ENCODE data around the gene SFXN5. TPM values are rescaled to one million over a fixed set of nuclear protein-coding genes. Genes with fewer than 3 reads are reported as not detected.

The SFXN5 gene
- total RNA-seq, 1 experiment from 2014 or later, result 25.9 TPM

DNA sequence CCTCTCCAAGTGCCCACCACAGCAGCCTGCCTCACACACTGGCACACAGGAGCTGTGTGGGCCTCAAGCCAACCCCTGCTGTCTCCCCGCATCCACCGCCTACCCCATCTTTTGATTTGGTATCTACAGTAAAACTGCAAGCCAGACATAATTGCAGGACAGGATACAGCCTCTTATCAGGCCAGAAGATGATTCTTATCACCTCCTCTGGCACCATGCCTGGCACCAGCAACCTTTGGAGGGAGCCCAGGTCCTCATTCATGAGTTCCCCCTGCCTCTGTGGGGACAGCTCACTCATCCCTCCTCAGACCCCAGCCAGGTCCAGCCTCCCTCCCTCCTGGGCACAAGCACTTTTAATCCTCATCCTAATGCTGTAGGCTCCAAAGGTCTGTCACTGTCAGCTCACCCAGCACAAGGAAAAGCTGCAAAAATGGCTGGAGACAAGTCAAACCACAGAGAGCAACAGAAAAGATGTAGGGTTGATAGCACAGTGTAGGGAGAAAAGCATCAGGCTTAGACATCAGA is 31.6 kb upstream of the SFXN5 start:
- H3K4me3 Mint-ChIP-seq, result no peak overlapping the region
- TF ChIP-seq, protein P1, sequence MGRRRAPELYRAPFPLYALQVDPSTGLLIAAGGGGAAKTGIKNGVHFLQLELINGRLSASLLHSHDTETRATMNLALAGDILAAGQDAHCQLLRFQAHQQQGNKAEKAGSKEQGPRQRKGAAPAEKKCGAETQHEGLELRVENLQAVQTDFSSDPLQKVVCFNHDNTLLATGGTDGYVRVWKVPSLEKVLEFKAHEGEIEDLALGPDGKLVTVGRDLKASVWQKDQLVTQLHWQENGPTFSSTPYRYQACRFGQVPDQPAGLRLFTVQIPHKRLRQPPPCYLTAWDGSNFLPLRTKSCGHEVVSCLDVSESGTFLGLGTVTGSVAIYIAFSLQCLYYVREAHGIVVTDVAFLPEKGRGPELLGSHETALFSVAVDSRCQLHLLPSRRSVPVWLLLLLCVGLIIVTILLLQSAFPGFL (CRISPR knock-in tag; IDR thresholded peaks at IDR 0.05; ENCODE audit: borderline replicate concordance), result no peak
- H3K4me1 Mint-ChIP-seq, result peaks cover 30% of the 10 kb centered on the region
- no peaks in the 10 kb centered on the region for H3K9me3 Mint-ChIP-seq
- ATAC-seq (no peak), DNase-seq (ENCODE audit: low spot score) (no peak)
- H3K27ac Mint-ChIP-seq, result peak overlapping the region; percentile 46; the same call in 1 of the 2 replicates
- H3K27me3 Mint-ChIP-seq (ENCODE audit: low read depth), result no peaks in the 10 kb centered on the region
- CTCF ChIA-PET, result no interaction called here
- H3K36me3 Mint-ChIP-seq, result no peaks in the 10 kb centered on the region
- POLR2A ChIA-PET, result no interaction called here

DNA sequence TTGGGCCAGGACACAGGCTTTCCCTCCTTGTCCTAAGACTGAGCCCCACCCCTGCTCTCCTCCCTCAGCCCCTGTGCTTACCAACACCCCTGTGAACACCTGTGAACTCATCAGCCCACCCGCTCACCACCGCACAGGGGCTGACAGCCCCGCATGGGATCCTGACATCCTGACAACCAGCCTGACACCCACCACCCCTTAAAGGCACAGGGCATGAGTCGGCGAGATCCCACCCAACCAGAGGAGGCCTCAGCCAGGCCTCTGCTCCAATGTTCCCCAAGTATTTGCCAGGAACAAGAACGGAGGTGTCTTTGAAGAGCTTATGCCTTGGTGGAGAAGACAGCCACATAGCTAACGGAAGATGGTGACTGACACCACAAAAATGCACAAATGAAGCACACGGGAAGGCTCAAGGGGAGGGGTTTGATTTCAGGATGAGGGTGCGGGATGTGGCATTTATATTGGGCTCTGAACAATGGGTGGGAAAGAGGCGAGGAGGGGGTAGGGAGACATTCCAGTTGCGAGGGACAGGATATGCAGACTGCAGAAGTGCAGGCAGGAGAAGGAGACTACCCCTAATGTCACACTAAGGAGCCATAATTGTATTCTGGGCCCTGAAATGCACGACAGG is 30.2 kb upstream of the SFXN5 start:
- no peaks in the 10 kb centered on the region for H3K9me3 Mint-ChIP-seq
- ChIA-PET CTCF (no interaction called here), POLR2A (no interaction called here)
- ATAC-seq, result peak; percentile 70
- TF ChIP-seq, protein P2, sequence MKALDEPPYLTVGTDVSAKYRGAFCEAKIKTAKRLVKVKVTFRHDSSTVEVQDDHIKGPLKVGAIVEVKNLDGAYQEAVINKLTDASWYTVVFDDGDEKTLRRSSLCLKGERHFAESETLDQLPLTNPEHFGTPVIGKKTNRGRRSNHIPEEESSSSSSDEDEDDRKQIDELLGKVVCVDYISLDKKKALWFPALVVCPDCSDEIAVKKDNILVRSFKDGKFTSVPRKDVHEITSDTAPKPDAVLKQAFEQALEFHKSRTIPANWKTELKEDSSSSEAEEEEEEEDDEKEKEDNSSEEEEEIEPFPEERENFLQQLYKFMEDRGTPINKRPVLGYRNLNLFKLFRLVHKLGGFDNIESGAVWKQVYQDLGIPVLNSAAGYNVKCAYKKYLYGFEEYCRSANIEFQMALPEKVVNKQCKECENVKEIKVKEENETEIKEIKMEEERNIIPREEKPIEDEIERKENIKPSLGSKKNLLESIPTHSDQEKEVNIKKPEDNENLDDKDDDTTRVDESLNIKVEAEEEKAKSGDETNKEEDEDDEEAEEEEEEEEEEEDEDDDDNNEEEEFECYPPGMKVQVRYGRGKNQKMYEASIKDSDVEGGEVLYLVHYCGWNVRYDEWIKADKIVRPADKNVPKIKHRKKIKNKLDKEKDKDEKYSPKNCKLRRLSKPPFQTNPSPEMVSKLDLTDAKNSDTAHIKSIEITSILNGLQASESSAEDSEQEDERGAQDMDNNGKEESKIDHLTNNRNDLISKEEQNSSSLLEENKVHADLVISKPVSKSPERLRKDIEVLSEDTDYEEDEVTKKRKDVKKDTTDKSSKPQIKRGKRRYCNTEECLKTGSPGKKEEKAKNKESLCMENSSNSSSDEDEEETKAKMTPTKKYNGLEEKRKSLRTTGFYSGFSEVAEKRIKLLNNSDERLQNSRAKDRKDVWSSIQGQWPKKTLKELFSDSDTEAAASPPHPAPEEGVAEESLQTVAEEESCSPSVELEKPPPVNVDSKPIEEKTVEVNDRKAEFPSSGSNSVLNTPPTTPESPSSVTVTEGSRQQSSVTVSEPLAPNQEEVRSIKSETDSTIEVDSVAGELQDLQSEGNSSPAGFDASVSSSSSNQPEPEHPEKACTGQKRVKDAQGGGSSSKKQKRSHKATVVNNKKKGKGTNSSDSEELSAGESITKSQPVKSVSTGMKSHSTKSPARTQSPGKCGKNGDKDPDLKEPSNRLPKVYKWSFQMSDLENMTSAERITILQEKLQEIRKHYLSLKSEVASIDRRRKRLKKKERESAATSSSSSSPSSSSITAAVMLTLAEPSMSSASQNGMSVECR (CRISPR knock-in tag; IDR thresholded peaks at IDR 0.05; ENCODE audit: borderline replicate concordance), result no peak
- TF ChIP-seq, protein P3, sequence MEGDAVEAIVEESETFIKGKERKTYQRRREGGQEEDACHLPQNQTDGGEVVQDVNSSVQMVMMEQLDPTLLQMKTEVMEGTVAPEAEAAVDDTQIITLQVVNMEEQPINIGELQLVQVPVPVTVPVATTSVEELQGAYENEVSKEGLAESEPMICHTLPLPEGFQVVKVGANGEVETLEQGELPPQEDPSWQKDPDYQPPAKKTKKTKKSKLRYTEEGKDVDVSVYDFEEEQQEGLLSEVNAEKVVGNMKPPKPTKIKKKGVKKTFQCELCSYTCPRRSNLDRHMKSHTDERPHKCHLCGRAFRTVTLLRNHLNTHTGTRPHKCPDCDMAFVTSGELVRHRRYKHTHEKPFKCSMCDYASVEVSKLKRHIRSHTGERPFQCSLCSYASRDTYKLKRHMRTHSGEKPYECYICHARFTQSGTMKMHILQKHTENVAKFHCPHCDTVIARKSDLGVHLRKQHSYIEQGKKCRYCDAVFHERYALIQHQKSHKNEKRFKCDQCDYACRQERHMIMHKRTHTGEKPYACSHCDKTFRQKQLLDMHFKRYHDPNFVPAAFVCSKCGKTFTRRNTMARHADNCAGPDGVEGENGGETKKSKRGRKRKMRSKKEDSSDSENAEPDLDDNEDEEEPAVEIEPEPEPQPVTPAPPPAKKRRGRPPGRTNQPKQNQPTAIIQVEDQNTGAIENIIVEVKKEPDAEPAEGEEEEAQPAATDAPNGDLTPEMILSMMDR (IDR thresholded peaks at IDR 0.05), result no peak
- TF ChIP-seq, protein P4, sequence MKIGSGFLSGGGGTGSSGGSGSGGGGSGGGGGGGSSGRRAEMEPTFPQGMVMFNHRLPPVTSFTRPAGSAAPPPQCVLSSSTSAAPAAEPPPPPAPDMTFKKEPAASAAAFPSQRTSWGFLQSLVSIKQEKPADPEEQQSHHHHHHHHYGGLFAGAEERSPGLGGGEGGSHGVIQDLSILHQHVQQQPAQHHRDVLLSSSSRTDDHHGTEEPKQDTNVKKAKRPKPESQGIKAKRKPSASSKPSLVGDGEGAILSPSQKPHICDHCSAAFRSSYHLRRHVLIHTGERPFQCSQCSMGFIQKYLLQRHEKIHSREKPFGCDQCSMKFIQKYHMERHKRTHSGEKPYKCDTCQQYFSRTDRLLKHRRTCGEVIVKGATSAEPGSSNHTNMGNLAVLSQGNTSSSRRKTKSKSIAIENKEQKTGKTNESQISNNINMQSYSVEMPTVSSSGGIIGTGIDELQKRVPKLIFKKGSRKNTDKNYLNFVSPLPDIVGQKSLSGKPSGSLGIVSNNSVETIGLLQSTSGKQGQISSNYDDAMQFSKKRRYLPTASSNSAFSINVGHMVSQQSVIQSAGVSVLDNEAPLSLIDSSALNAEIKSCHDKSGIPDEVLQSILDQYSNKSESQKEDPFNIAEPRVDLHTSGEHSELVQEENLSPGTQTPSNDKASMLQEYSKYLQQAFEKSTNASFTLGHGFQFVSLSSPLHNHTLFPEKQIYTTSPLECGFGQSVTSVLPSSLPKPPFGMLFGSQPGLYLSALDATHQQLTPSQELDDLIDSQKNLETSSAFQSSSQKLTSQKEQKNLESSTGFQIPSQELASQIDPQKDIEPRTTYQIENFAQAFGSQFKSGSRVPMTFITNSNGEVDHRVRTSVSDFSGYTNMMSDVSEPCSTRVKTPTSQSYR (CRISPR knock-in tag; IDR thresholded peaks at IDR 0.05), result no peak
- TF ChIP-seq SMAD3 (CRISPR knock-in tag; IDR thresholded peaks at IDR 0.05; ENCODE audit: borderline replicate concordance), result no peak
- no peak for TF ChIP-seq ZNF121 (CRISPR knock-in tag; IDR thresholded peaks at IDR 0.05)
- TF ChIP-seq TEAD4 (CRISPR knock-in tag; IDR thresholded peaks at IDR 0.05), result no peak
- TF ChIP-seq FOXK1 (CRISPR knock-in tag; IDR thresholded peaks at IDR 0.05), result no peak
- TF ChIP-seq ELF4 (CRISPR knock-in tag; IDR thresholded peaks at IDR 0.05; ENCODE audit: low read depth), result no peak
- TF ChIP-seq, protein P5, sequence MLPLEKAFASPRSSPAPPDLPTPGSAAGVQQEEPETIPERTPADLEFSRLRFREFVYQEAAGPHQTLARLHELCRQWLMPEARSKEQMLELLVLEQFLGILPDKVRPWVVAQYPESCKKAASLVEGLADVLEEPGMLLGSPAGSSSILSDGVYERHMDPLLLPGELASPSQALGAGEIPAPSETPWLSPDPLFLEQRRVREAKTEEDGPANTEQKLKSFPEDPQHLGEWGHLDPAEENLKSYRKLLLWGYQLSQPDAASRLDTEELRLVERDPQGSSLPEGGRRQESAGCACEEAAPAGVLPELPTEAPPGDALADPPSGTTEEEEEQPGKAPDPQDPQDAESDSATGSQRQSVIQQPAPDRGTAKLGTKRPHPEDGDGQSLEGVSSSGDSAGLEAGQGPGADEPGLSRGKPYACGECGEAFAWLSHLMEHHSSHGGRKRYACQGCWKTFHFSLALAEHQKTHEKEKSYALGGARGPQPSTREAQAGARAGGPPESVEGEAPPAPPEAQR (CRISPR knock-in tag; IDR thresholded peaks at IDR 0.05), result no peak
- TF ChIP-seq, protein P6, sequence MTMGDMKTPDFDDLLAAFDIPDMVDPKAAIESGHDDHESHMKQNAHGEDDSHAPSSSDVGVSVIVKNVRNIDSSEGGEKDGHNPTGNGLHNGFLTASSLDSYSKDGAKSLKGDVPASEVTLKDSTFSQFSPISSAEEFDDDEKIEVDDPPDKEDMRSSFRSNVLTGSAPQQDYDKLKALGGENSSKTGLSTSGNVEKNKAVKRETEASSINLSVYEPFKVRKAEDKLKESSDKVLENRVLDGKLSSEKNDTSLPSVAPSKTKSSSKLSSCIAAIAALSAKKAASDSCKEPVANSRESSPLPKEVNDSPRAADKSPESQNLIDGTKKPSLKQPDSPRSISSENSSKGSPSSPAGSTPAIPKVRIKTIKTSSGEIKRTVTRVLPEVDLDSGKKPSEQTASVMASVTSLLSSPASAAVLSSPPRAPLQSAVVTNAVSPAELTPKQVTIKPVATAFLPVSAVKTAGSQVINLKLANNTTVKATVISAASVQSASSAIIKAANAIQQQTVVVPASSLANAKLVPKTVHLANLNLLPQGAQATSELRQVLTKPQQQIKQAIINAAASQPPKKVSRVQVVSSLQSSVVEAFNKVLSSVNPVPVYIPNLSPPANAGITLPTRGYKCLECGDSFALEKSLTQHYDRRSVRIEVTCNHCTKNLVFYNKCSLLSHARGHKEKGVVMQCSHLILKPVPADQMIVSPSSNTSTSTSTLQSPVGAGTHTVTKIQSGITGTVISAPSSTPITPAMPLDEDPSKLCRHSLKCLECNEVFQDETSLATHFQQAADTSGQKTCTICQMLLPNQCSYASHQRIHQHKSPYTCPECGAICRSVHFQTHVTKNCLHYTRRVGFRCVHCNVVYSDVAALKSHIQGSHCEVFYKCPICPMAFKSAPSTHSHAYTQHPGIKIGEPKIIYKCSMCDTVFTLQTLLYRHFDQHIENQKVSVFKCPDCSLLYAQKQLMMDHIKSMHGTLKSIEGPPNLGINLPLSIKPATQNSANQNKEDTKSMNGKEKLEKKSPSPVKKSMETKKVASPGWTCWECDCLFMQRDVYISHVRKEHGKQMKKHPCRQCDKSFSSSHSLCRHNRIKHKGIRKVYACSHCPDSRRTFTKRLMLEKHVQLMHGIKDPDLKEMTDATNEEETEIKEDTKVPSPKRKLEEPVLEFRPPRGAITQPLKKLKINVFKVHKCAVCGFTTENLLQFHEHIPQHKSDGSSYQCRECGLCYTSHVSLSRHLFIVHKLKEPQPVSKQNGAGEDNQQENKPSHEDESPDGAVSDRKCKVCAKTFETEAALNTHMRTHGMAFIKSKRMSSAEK (CRISPR knock-in tag; IDR thresholded peaks at IDR 0.05; ENCODE audit: borderline replicate concordance), result no peak
- TF ChIP-seq HMGA2 (CRISPR knock-in tag; IDR thresholded peaks at IDR 0.05), result no peak
- no peak for TF ChIP-seq JUN (CRISPR knock-in tag; IDR thresholded peaks at IDR 0.05)
- no peak overlapping the region for H3K4me3 Mint-ChIP-seq
- no peaks in the 10 kb centered on the region for H3K27me3 Mint-ChIP-seq (ENCODE audit: low read depth)
- DNase-seq (ENCODE audit: low spot score), result no peak
- peak overlapping the region; percentile 48 for H3K27ac Mint-ChIP-seq
- H3K36me3 Mint-ChIP-seq, result no peaks in the 10 kb centered on the region
- H3K4me1 Mint-ChIP-seq, result peaks cover 27% of the 10 kb centered on the region
